Measurements from ENCODE around the gene UBXN6. TPM values are rescaled to one million over a fixed set of nuclear protein-coding genes. Genes with fewer than 3 reads are reported as not detected.

UBXN6 gene
- total RNA-seq, result 147 TPM

DNA sequence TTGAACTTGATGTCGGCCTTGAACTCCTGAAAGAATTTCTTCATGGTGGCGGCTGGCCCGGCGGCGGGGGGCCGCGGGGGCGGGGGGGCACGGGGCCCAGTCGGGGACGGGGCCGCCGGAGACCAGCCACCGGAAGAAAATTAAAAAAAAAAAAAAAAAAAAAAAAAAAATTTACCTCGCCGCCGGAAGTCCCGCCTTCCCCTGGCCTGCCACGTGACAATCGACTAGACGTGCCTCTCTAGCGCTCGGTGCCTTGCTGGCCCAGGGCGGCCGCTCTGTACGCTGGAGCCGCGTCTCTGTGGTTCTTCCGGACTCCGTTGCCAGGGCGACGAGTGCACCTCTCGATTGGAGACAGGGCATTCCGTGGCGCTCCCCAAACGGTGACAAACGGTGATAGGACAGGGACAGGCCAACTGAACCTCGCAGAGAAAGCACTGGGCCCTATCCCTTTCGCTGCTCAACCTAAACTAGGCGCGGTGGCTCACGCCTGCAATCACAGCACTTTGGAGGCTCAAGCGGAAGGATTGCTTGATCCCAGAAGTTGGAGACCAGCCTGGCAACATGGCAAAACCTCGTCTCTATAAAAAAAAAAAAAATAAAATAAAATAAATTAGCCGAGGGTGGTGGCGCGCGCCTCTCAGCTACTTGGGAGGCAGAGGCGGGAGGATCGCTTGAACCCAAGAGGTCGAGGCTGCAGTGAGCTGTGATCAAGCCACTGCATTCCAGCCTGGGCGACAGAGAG, at the start of gene UBXN6:
TSS of gene UBXN6 (minus strand) at position 141 of the 742 bp plus-strand sequence. CDS start at position 44, 97 bp downstream.
- peaks cover 33% of the 10 kb centered on the region for H3K4me1 ChIP-seq
- no peaks in the 10 kb centered on the region for H3K27me3 ChIP-seq
- H3K9me3 ChIP-seq, result no peaks in the 10 kb centered on the region
- TF ChIP-seq POLR2A (IDR thresholded peaks at IDR 0.05) (no peak), CTCF (IDR thresholded peaks at IDR 0.05) (peak in 1 of 3 experiments; percentile 6), POLR2AphosphoS5 (IDR thresholded peaks at IDR 0.05; ENCODE audit: insufficient read depth in 1 of 2, low read depth in 1 of 2) (peak; percentile 56 to 85)
- peak within 1 kb of the TSS; percentile 86 for H3K27ac ChIP-seq
- H3K4me3 ChIP-seq, result peak within 1 kb of the TSS; percentile 74 to 87
- intact Hi-C loops (cut with DNase I), result loop anchor here (2.0 kb wide), 1 partner anchor 57 kb away; the partner anchor contains the start of gene SH3GL1
- peaks cover 0 to 8% of the 10 kb centered on the region in 2 donors for H3K36me3 ChIP-seq
- peak in 1 of 2 donors; percentile 98 for DNase-seq (ENCODE audit: extremely low spot score in 2 of 2)

- no peaks in the 10 kb centered on the region for H3K9me3 ChIP-seq
- H3K27ac ChIP-seq, result no peak overlapping the region
- no peak for TF ChIP-seq POLR2A (IDR thresholded peaks at IDR 0.05)
- TF ChIP-seq POLR2AphosphoS5 (IDR thresholded peaks at IDR 0.05; ENCODE audit: insufficient read depth in 1 of 2, low read depth in 1 of 2), result no peak
- TF ChIP-seq CTCF (IDR thresholded peaks at IDR 0.05), result no peak
- DNase-seq (ENCODE audit: extremely low spot score in 2 of 2), result no peak
- no peak overlapping the region for H3K4me3 ChIP-seq
- H3K36me3 ChIP-seq, result peaks cover 0 to 16% of the 10 kb centered on the region in 2 donors
- H3K27me3 ChIP-seq, result no peaks in the 10 kb centered on the region
- intact Hi-C loops (cut with DNase I), result no loop called here
- H3K4me1 ChIP-seq, result no peaks in the 10 kb centered on the region
Observed at GRCh38 chr19:4507150-4507452, 49.5 kb upstream of the UBXN6 start.

DNA sequence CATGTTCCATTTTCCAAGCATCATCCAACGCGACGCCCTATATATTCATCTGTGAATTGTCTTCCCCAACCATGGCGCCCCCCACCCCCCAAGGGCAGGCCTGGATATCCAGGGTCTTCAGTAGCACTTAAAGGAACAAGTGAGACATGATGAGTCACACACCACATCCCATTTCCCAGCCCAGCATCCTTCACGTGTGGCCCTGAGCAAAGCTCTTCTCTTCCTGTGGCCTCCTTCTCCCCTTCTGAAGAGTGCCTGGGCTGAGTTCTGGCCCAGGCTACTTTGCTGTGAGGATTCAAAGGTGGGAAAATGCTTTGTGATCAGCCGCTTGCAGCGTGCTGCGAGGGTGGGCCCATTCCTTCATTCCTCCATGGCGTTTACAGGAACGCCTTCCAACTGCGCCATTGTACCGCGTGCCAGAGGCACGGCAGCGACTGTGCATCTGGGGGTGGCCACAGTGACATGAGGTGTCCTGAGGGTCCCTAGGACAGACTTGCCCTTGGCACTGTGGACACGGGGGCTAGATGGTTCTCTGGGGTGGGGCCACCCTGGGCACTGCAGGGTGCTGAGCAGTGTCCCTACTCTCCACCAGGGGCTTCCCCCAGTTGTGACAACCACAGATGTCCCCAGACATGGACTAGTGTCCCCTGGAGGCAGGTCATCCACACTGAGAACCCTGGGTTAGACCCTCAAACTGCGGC, 49.0 kb upstream of the UBXN6 start:
- peaks cover 0 to 20% of the 10 kb centered on the region in 2 donors for H3K36me3 ChIP-seq
- no peak for DNase-seq (ENCODE audit: extremely low spot score in 2 of 2)
- intact Hi-C loops (cut with DNase I), result no loop called here
- no peaks in the 10 kb centered on the region for H3K27me3 ChIP-seq
- no peak overlapping the region for H3K27ac ChIP-seq
- no peaks in the 10 kb centered on the region for H3K4me1 ChIP-seq
- H3K9me3 ChIP-seq, result no peaks in the 10 kb centered on the region
- H3K4me3 ChIP-seq, result no peak overlapping the region
- no peak for TF ChIP-seq CTCF (IDR thresholded peaks at IDR 0.05)
- no peak for TF ChIP-seq POLR2AphosphoS5 (IDR thresholded peaks at IDR 0.05; ENCODE audit: insufficient read depth in 1 of 2, low read depth in 1 of 2)
- no peak for TF ChIP-seq POLR2A (IDR thresholded peaks at IDR 0.05)

- TF ChIP-seq POLR2AphosphoS5 (IDR thresholded peaks at IDR 0.05; ENCODE audit: insufficient read depth in 1 of 2, low read depth in 1 of 2), result no peak
- no peak for TF ChIP-seq POLR2A (IDR thresholded peaks at IDR 0.05)
- no peak for TF ChIP-seq CTCF (IDR thresholded peaks at IDR 0.05)
- Histone ChIP-seq H3K9me3 (no peaks in the 10 kb centered on the region), H3K4me1 (no peaks in the 10 kb centered on the region), H3K27ac (no peak overlapping the region), H3K27me3 (no peaks in the 10 kb centered on the region), H3K36me3 (peaks cover 0 to 22% of the 10 kb centered on the region in 2 donors), H3K4me3 (no peak overlapping the region)
- DNase-seq (ENCODE audit: extremely low spot score in 2 of 2), result no peak
- intact Hi-C loops (cut with DNase I), result no loop called here
Observed at GRCh38 chr19:4505570-4506448, 48.2 kb upstream of the UBXN6 start.

Data from vagina (tissue), 2 donors.